ENCODE data around the gene SORL1-AS1.

Gene SORL1-AS1

GRCh38 chr11:121448011-121448410 lies 4.8 kb downstream of the SORL1-AS1 start:
- no peak for DNase-seq (ENCODE audit: low read depth)
- H3K4me3 ChIP-seq (ENCODE audit: low read length), result no peak overlapping the region
- no peak for TF ChIP-seq CTCF (IDR thresholded peaks at IDR 0.05; ENCODE audit: insufficient read depth, low read depth, low read length, missing control alignments)

- no peak overlapping the region for H3K4me3 ChIP-seq (ENCODE audit: low read length)
- no peak for TF ChIP-seq CTCF (IDR thresholded peaks at IDR 0.05; ENCODE audit: insufficient read depth, low read depth, low read length, missing control alignments)
- no peak for DNase-seq (ENCODE audit: low read depth)
Measured at GRCh38 chr11:121446752-121447156, 6.0 kb downstream of the SORL1-AS1 start.

- no peak for DNase-seq (ENCODE audit: low read depth)
- no peak for TF ChIP-seq CTCF (IDR thresholded peaks at IDR 0.05; ENCODE audit: insufficient read depth, low read depth, low read length, missing control alignments)
- H3K4me3 ChIP-seq (ENCODE audit: low read length), result no peak overlapping the region
Measured at GRCh38 chr11:121445071-121445768, 7.5 kb downstream of the SORL1-AS1 start.

GRCh38 chr11:121444526-121444925 lies 8.2 kb downstream of the SORL1-AS1 start:
- no peak overlapping the region for H3K4me3 ChIP-seq (ENCODE audit: low read length)
- no peak for DNase-seq (ENCODE audit: low read depth)
- no peak for TF ChIP-seq CTCF (IDR thresholded peaks at IDR 0.05; ENCODE audit: insufficient read depth, low read depth, low read length, missing control alignments)

GRCh38 chr11:121443688-121444275 lies 9.0 kb downstream of the SORL1-AS1 start:
- TF ChIP-seq CTCF (IDR thresholded peaks at IDR 0.05; ENCODE audit: insufficient read depth, low read depth, low read length, missing control alignments), result no peak
- DNase-seq (ENCODE audit: low read depth), result no peak

GRCh38 chr11:121441521-121441920 lies 11.2 kb downstream of the SORL1-AS1 start:
- no peak for DNase-seq (ENCODE audit: low read depth)
- TF ChIP-seq CTCF (IDR thresholded peaks at IDR 0.05; ENCODE audit: insufficient read depth, low read depth, low read length, missing control alignments), result no peak
- no peak overlapping the region for H3K4me3 ChIP-seq (ENCODE audit: low read length)

More at GRCh38 chr11:121443688-121444275, 9.0 kb downstream of the SORL1-AS1 start:
- H3K4me3 ChIP-seq (ENCODE audit: low read length), result no peak overlapping the region

- no peak for TF ChIP-seq CTCF (IDR thresholded peaks at IDR 0.05; ENCODE audit: insufficient read depth, low read depth, low read length, missing control alignments)
- H3K4me3 ChIP-seq (ENCODE audit: low read length), result no peak overlapping the region
- DNase-seq (ENCODE audit: low read depth), result no peak
Measured at GRCh38 chr11:121439759-121440158, 13.0 kb downstream of the SORL1-AS1 start.

Data from epithelial cell of esophagus (primary cell).